Mucosa of descending colon (tissue), 3 donors: ENCODE results near the gene KRT5. TPM values are rescaled to one million over a fixed set of nuclear protein-coding genes. Genes with fewer than 3 reads are reported as not detected.

ENCODE experiments used
- ATAC-seq: fragments of 200-7000 bp; cut with Tn5 transposase; one replicate; pipeline ENCODE4 v1.9.1; 2020; ENCODE audit warnings: mild to moderate bottlenecking, moderate library complexity
- DNase-seq, 3 donors: peaks; one replicate each; pipeline ENCODE4 v3.0.0-alpha.2; 2020
- H3K36me3 ChIP-seq: fragments of 200-600 bp; one replicate; pipeline ENCODE4 v1.8.0; 2021; ENCODE audit warnings: low read depth, mild to moderate bottlenecking
- H3K4me1 ChIP-seq: fragments of 200-600 bp; one replicate; pipeline ENCODE4 v1.8.0; 2021; ENCODE audit warnings: low read depth, mild to moderate bottlenecking
- H3K4me3 ChIP-seq: fragments of 200-600 bp; one replicate; pipeline ENCODE4 v1.8.0; 2021; ENCODE audit warnings: mild to moderate bottlenecking
- H3K9me3 ChIP-seq: fragments of 200-600 bp; one replicate; pipeline ENCODE4 v1.8.0; 2021; ENCODE audit warnings: mild to moderate bottlenecking
- CTCF ChIP-seq: fragments of 200-600 bp; IDR thresholded peaks from one replicate; pipeline ENCODE4 v1.8.0; 2022; ENCODE audit warnings: antibody characterized with exemption, mild to moderate bottlenecking
- intact Hi-C, 2 donors: fragments of 100-400 bp; cut with DNase I in 1 of 2; cut with micrococcal nuclease in 1 of 2; formaldehyde crosslinking; loops; one replicate each; pipeline versions ENCODE4 v1.11.0 to v1.11.1; 2022; cut with DNase I, micrococcal nuclease
- total RNA-seq, 3 donors: library from RNA; stranded (reverse); fragmentation: NEBNext Ultra II Directional in 2 of 3; extraction: Animal tissue kit (Norgen Biotek cat#: 25700) in 2 of 3; gene quantifications; one replicate each; pipeline versions ENCODE4 v1.2.1 to v1.2.4, GENCODE V29; 2021 to 2023
- donor health status: DM: no; HTN: no; CAD: no; lungs with moderate emphysema.
- donor health status: DM: no; HTN: no; CAD: no.
- donor health status: DM: no; HTN: yes; CAD: no.

Gene KRT5
- total RNA-seq, 3 donors from 2014 or later = 1.6 TPM; not detected in 2

DNA sequence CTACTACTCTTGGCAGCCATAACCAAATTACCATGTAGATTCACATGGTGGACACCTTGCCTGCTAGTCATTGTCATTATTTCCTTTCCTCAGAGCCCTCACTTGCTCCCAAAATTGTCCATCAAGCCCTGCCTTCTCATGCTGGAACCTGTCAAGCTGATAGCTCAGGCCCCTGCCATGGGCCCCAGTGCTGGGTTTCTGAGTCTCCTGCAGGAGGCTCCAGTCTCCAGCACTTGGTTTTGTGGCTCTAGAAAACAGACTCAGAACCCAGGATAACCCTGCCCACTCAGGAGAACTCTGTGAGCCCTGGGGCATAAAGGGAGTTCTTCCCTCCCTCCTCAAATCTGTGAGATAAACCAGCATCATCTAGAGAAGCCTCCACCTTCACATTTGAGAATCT, 22.0 kb upstream of the KRT5 start:
- Histone ChIP-seq H3K9me3 (no peaks in the 10 kb centered on the region), H3K4me3 (no peak overlapping the region), H3K36me3 (no peaks in the 10 kb centered on the region), H3K4me1 (no peaks in the 10 kb centered on the region)
- intact Hi-C loops = no loop called here
- no peak for TF ChIP-seq CTCF
- DNase-seq (no peak), ATAC-seq (no peak)

- no peak for DNase-seq
- no peaks in the 10 kb centered on the region for H3K4me1 ChIP-seq
- no peak for ATAC-seq
- no peaks in the 10 kb centered on the region for H3K9me3 ChIP-seq
- H3K4me3 ChIP-seq = no peak overlapping the region
- intact Hi-C loops = no loop called here
- no peaks in the 10 kb centered on the region for H3K36me3 ChIP-seq
- TF ChIP-seq CTCF = no peak
Observed at GRCh38 chr12:52541709-52542108, 21.5 kb upstream of the KRT5 start.

DNA sequence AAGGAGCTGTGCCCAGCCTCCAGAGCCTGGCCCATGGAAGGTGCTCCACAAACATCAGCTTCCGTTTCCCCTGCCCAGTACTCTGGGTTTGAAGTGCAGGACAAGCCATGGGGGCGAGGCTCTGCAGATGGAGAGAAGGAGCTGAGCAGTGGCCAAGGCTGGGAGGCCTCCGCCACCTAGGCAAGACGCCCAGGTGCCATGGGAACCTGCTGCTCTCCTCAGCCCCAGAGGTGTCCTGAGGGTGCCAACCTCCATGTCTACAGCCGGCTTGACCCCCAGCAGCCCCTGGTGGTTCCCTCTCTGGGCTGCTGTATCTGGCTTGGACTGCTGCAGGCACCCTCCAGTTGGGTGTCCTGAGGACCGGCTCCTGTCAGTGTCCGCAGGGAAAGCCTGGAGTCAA, 20.3 kb upstream of the KRT5 start:
- DNase-seq = no peak
- H3K4me3 ChIP-seq = no peak overlapping the region
- intact Hi-C loops = no loop called here
- ATAC-seq = no peak
- no peaks in the 10 kb centered on the region for H3K4me1 ChIP-seq
- no peak for TF ChIP-seq CTCF
- no peaks in the 10 kb centered on the region for H3K36me3 ChIP-seq
- no peaks in the 10 kb centered on the region for H3K9me3 ChIP-seq

- ATAC-seq (no peak), DNase-seq (no peak)
- intact Hi-C loops = no loop called here
- TF ChIP-seq CTCF = no peak
- H3K4me3 ChIP-seq = no peak overlapping the region
- H3K9me3 ChIP-seq = no peaks in the 10 kb centered on the region
- H3K4me1 ChIP-seq = no peaks in the 10 kb centered on the region
- no peaks in the 10 kb centered on the region for H3K36me3 ChIP-seq
Observed at GRCh38 chr12:52539821-52540173, 19.6 kb upstream of the KRT5 start.

DNA sequence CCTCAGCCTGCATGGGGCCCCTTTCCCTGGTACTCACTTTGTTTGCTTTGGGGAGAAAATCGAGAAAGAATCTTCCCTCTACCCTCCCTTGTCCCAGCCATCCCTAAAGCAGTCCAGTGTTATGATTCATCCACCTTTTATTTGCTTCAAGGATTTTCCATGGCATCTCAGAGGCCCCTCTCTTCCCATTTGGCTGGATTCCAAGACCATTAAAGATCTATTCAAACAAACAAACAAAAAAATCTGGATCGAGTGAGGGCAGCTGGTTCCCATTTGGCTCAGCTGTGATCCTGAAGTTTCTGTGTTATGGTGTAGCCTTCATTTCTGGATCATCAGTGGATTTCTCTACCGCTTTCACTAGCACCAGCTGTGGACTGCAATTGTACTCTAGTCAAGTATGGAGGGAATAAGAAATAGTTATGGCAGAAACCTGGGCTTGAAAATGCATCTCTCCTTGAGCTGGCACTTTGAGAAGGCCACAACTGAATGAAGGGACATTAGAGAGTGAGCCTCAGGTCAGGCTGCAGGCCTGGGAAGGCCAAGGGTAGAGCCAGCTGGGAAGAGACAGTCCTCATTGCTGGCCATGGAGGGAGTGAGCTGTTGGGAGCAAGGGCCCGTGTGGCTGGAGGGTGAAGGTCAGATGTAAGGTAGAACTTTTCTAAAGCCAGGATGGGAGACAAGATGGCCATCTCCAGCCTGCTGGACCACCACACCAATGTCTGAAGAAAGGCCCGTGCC, 19.1 kb upstream of the KRT5 start:
- no peaks in the 10 kb centered on the region for H3K36me3 ChIP-seq
- H3K4me1 ChIP-seq = no peaks in the 10 kb centered on the region
- no peak overlapping the region for H3K4me3 ChIP-seq
- DNase-seq (peak in 1 of 3 donors; percentile 6), ATAC-seq (no peak)
- intact Hi-C loops = no loop called here
- TF ChIP-seq CTCF = no peak
- no peaks in the 10 kb centered on the region for H3K9me3 ChIP-seq

DNA sequence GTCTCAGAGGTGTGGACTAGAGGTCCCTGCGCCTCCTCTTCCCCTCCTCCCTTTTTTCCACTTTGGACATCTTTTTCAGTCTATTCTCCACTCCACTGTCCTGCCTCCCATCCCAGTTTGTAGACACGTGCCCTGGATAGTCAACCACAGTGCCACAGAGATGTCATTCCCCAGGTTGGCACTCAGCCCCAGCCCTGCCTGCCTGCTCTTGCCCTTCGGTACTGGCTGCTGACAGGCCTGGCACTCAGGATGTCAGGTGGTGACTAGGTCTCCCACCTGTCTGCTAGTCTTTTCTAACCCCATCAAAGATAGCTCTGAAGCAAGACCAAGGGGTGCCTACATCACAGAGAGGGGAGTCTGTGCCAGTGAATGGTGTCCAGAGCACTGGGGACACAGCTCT, 16.9 kb upstream of the KRT5 start:
- no peaks in the 10 kb centered on the region for H3K36me3 ChIP-seq
- no peaks in the 10 kb centered on the region for H3K9me3 ChIP-seq
- DNase-seq = no peak
- no peak overlapping the region for H3K4me3 ChIP-seq
- TF ChIP-seq CTCF = no peak
- ATAC-seq = no peak
- intact Hi-C loops = no loop called here
- no peaks in the 10 kb centered on the region for H3K4me1 ChIP-seq
